GM11168 (cell line): ENCODE results near the gene PCP2.

ENCODE experiments used
- in situ Hi-C: fragments of 300-500 bp; cut with MboI; formaldehyde crosslinking; loops from one replicate; pipeline ENCODE4 v1.12.0; 2022; ENCODE audit warnings: low sequenced_read_pairs; ENCODE audit not compliant: unreplicated experiment

The PCP2 gene

GRCh38 chr19:7620442-7621412 lies 12.8 kb downstream of the PCP2 start:
- in situ Hi-C loops: no loop called here

- in situ Hi-C loops: no loop called here
These were observed 13.7 kb downstream of the PCP2 start for GRCh38 chr19:7619671-7620441.

GRCh38 chr19:7618771-7619510 lies 14.6 kb downstream of the PCP2 start:
- in situ Hi-C loops: no loop called here

GRCh38 chr19:7618348-7618747 lies 15.2 kb downstream of the PCP2 start:
- in situ Hi-C loops: no loop called here

- in situ Hi-C loops: no loop called here
These were observed 15.8 kb downstream of the PCP2 start for GRCh38 chr19:7617735-7618134.

GRCh38 chr19:7617172-7617571 lies 16.3 kb downstream of the PCP2 start:
- in situ Hi-C loops: no loop called here

- in situ Hi-C loops: no loop called here
These were observed 18.4 kb downstream of the PCP2 start for GRCh38 chr19:7614859-7615741.

- in situ Hi-C loops: no loop called here
These were observed 20.9 kb downstream of the PCP2 start for GRCh38 chr19:7612282-7613274.

- in situ Hi-C loops: no loop called here
These were observed 21.8 kb downstream of the PCP2 start for GRCh38 chr19:7611541-7612279.

GRCh38 chr19:7610491-7611240 lies 22.9 kb downstream of the PCP2 start:
- in situ Hi-C loops: no loop called here

- in situ Hi-C loops: no loop called here
These were observed 25.5 kb downstream of the PCP2 start for GRCh38 chr19:7607874-7608560.

GRCh38 chr19:7607212-7607873 lies 26.2 kb downstream of the PCP2 start:
- in situ Hi-C loops: no loop called here

- in situ Hi-C loops: no loop called here
These were observed 27.2 kb downstream of the PCP2 start for GRCh38 chr19:7606289-7606688.

- in situ Hi-C loops: no loop called here
These were observed 27.9 kb downstream of the PCP2 start for GRCh38 chr19:7605490-7606222.

GRCh38 chr19:7603919-7604318 lies 29.6 kb downstream of the PCP2 start:
- in situ Hi-C loops: no loop called here
